ENCODE measurements around the gene ITGB2.

The ITGB2 gene

GRCh38 chr21:44836666-44837471 lies 83.8 kb downstream of the ITGB2 start:
- Histone ChIP-seq H3K4me3 (IDR thresholded peaks at IDR 0.05; ENCODE audit: insufficient read depth, low read depth, low read length) (no peak overlapping the region), H4K20me1 (ENCODE audit: insufficient read depth) (no peaks in the 10 kb centered on the region), H3K36me3 (ENCODE audit: insufficient read depth) (no peaks in the 10 kb centered on the region), H3K9ac (no peak overlapping the region), H2AFZ (ENCODE audit: low read depth) (no peak overlapping the region), H3K4me2 (no peak overlapping the region), H3K79me2 (ENCODE audit: insufficient read depth, low read depth) (no peaks in the 10 kb centered on the region), H3K4me1 (ENCODE audit: low read depth, poor library complexity, severe bottlenecking) (no peaks in the 10 kb centered on the region), H3K27me3 (ENCODE audit: insufficient read depth, low read depth) (peaks cover 53% of the 10 kb centered on the region), H3K27ac (no peak overlapping the region)
- TF ChIP-seq CTCF (conservative IDR thresholded peaks at IDR 0.05; ENCODE audit: low read depth, low read length): no peak

GRCh38 chr21:44836349-44836665 lies 84.4 kb downstream of the ITGB2 start:
- no peak overlapping the region for H3K4me3 ChIP-seq (IDR thresholded peaks at IDR 0.05; ENCODE audit: insufficient read depth, low read depth, low read length)
- TF ChIP-seq CTCF (conservative IDR thresholded peaks at IDR 0.05; ENCODE audit: low read depth, low read length): no peak
- H3K36me3 ChIP-seq (ENCODE audit: insufficient read depth): no peaks in the 10 kb centered on the region
- no peaks in the 10 kb centered on the region for H4K20me1 ChIP-seq (ENCODE audit: insufficient read depth)
- no peak overlapping the region for H3K9ac ChIP-seq
- peaks cover 53% of the 10 kb centered on the region for H3K27me3 ChIP-seq (ENCODE audit: insufficient read depth, low read depth)
- H3K79me2 ChIP-seq (ENCODE audit: insufficient read depth, low read depth): no peaks in the 10 kb centered on the region
- no peak overlapping the region for H3K27ac ChIP-seq
- no peak overlapping the region for H2AFZ ChIP-seq (ENCODE audit: low read depth)
- no peaks in the 10 kb centered on the region for H3K4me1 ChIP-seq (ENCODE audit: low read depth, poor library complexity, severe bottlenecking)
- H3K4me2 ChIP-seq: no peak overlapping the region

Measured in KMS-11 (cell line).